ENCODE results near the gene SPTA1.
"Not testable (repeated sequence)": the region's sequence is repeated elsewhere in the genome, so short reads cannot be mapped to it uniquely, and the experiment has no call there.

The SPTA1 gene

GRCh38 chr1:158686111-158687009, at the start of gene SPTA1:
TSS of gene SPTA1 (minus strand) at chr1:158686715. CDS start at chr1:158686517, 198 bp downstream.
- no peak for DNase-seq

- DNase-seq: no peak
These were observed 49.3 kb upstream of the SPTA1 start for GRCh38 chr1:158735848-158736247.

DNA sequence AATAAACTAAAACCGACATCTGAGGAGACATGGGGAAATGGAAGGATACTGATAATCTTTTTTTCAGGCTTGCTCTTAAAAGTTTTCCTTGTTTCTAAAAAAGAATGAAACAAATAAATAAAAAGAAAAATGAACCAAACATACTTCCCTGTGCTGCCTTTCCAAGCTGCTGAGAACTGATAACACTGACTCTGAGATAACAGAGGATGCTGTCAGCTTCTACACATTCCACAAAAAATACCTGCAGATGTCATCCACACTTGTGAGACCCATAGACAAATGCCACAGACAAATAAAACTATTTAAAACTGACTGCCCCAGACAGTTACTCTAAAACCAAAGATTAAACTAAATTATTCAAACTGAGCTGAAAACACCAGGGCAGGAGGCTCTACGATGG, 46.0 kb upstream of the SPTA1 start:
- DNase-seq: no peak

GRCh38 chr1:158731707-158732106, 45.2 kb upstream of the SPTA1 start:
- DNase-seq: no peak

- no peak for DNase-seq
These were observed 43.9 kb upstream of the SPTA1 start for GRCh38 chr1:158730453-158730852.

DNA sequence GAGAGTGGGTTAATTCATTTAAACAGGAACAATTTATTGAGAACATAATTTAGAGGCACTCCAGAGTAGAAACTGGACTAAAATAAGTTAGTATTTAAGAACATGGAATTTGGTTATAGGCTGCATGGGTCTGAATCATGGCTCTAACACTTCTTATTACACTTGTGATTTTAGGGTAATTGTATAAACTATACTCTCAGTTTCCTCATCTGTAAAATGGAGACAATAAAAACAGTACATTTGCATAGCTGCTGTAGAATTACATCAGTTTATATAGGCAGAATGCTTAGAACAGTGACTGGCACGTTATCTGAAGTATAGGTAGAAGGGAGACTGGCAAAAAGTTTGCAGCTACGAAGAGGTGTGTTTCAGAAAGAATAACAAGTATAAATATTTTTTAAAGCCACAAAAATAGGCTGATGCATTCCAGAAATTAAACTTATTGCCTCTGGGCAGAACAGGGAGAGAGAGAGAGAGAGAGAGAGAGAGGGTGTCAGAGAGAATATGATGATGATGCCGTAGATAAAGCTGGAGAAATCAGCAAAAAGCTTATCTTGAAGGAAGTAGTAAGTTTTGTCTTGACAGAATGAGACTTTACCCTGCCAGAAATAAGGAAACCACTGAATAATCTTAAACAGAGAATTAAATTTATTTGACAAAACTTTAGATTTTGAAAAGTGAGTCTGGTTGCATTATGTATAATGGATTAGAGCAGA, 42.2 kb upstream of the SPTA1 start:
- no peak for DNase-seq

- no peak for DNase-seq
These were observed 37.9 kb upstream of the SPTA1 start for GRCh38 chr1:158724442-158724841.

DNA sequence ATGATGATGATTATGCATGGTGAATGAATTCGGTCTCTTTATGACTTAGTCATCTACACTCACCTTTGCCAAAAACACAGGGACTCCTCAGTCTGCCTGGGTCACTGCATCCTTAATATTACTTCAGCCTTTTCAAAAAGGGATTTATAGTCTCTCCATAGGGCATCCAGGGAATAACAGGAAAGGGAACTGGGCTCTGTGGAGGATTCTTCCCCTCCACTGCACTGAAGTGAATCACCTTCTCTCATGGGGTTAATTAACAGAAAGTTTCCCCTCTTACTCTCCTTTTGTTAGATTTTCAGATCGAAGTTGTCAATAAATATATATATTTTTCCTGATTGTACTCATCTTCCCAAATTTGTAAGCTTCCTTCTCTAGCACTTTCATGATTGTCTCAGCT, 34.1 kb upstream of the SPTA1 start, which contains the start of gene OR6K3:
OR6K3 (minus strand) TSS at position 101 of the 400 bp plus-strand sequence. CDS start 2,605 bp downstream, outside the sequence.
- DNase-seq: no peak

- no peak for DNase-seq
These were observed 33.1 kb upstream of the SPTA1 start for GRCh38 chr1:158719664-158720063.

DNA sequence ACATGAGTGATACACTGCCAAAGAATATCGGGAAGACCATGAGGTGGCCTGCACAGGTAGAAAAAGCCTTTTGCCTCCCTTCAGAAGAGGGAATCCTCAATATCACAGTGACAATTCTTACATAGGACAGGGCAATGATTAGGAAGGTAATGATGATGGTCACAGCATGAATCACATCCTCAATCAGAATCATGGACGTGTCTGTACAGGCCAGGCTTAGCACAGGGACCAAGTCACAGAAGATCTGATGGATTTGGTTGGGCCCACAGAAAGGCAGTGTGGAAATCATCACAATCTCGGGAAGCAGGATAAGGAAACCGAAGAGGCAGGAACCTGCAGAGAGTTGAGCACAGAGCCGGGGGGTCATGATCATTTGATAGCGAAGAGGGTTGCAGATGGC, 30.8 kb upstream of the SPTA1 start:
- no peak for DNase-seq

DNA sequence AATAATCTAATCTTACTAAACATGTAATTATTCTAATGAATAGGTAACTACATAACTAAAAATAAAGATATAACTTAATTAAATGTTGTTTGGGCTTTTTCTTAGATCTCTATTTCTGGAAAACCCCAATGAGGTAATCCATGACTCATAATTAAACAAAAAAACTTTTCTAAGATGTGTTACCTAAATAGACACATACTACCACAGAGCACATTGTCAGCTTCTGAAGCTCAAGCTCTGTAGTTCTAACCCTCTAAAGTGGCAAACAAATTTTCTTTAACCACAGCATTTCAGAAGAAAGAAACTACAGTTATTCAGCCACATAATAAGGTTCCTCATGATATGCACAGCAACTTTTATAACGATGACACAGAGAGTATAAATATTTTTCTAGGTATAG, 29.8 kb upstream of the SPTA1 start:
- no peak for DNase-seq

GRCh38 chr1:158714754-158715153, 28.2 kb upstream of the SPTA1 start:
- DNase-seq: no peak

DNA sequence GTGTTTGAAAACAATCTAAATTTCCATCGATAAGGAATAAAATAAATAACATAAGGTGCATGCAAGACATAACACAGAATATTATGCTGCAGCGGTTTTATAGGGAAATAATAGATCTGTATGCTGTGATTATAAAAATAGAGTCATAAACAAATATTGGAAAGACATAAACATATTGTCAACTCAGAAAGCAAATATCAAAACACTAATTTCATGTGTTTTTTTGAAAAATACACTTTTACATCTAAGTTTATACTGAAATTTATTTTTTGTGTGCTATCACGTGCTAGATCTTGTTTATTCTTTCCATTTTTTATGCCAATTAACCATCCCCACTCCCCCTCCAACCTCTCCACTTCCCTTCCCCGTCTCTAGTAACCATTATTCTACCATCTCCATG, 24.6 kb upstream of the SPTA1 start:
- DNase-seq: no peak

DNA sequence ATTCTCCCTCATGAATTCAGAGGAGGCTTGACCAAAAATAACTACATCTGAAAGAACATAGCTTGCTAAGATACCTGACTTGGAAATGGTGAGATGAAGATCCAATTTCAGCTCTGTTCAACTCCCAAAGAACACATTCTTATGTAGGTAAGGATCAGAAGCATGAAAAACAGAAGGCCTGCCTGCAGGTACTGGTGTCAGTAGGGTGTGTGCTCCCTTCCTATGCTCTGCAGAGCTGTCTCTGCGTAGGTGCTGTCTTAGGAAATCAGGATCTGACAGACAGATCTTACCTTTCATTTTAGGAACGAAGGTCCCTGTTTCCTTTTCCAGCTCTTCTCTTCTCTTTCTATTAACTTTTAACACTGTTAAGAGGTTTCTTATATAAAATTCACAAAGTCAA, 19.6 kb upstream of the SPTA1 start:
- no peak for DNase-seq

DNA sequence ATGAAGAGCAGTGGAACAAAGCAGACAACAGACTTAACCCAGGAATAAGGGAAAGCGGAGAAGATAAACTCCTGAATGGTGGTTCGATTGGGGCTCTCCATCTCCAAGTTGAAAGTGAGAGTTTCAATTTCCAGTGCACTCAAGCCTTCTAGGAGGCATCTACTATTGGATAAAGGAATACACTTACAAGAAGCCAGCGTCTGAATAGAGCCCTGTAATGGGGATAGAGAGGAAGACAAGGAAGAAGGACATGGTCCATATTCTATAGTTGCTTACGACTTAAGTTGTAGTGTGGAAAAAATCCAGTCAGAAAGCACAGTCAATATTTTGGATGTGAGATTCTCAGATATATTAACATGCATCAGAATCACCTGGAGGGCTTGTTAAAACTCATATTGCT, 14.0 kb upstream of the SPTA1 start, which contains the start of gene OR6K2:
OR6K2 (minus strand) TSS at position 101 of the 400 bp plus-strand sequence; CDS start at position 101, 0 bp downstream.
- no peak for DNase-seq

DNA sequence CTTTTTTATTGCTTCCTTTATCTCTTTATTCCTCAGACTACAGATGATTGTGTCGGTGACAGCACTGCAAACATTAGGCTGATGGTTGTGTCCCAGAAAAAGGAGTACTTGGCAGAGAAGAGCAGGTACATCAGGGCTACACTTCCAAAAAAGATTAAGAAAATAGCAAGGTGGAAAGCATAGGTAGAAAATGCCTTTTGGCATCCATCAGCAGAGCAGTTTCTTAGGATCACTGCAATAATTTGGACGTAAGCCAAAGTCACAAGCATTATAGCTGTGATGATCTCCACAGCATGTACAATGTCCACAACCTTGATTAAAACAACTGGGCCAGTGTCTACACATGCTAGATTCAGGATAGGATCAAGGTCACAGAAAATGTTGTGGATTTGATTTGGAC, 8.1 kb upstream of the SPTA1 start:
- DNase-seq: no peak

DNA sequence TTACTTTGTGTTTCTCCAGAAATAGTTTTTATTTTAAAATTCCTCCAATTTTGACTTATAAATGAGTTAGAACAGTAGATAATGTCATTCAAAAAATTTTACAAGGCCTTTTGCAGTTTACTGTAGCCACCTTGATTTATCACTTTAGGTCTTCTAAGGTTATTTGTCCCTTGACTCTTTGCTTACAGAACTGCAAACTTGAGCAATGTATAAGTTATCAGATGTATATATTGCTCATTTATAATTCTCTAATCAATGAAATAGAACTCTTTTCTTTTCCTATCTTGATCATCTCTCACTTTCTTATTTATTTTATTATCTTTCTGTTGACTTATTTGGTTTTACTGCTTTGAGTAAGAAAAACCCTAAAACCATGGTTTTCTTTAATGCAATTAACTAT, 5.8 kb upstream of the SPTA1 start:
- no peak for DNase-seq

DNA sequence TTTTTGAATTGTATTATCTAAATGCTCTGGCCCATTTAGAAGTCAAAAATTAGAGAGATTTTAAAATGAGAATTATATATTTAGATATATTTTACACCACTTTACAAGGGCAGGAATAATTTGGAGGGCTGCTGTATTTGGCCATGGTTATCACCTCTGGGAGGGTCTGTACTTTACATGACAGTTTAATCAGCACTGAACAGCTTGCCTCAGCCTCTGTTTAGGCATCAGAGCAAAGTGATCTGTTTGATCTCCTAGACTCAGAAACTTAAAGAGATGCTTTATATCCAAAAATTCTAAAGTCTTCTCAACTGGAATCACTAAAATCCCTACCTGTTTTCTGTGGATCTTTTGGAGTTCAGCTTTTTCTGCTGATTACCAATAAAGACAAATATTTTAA, 5.4 kb upstream of the SPTA1 start:
- no peak for DNase-seq

- not testable (repeated sequence) for DNase-seq
These were observed 4.6 kb upstream of the SPTA1 start for GRCh38 chr1:158691149-158691548.

GRCh38 chr1:158689875-158690274, 3.4 kb upstream of the SPTA1 start:
- DNase-seq: no peak

DNA sequence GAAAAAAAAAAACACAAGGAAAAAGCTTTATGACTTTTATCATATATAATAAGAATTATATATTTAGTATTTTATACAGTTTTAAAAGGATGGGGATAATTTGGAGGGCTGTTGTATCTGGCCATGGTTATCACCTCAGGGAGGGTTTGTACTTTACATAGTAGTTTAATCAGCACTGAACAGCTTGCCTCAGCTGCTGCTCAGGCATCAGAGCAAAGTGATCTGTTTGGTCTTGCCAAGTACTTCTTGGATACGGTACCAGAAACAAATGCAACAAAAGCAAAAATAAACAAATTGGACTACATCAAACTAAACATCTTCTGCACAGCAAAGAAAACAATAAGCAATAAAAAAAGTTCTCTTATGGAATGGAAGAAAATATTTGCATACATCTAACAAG, 2.6 kb upstream of the SPTA1 start:
- DNase-seq: no peak

DNA sequence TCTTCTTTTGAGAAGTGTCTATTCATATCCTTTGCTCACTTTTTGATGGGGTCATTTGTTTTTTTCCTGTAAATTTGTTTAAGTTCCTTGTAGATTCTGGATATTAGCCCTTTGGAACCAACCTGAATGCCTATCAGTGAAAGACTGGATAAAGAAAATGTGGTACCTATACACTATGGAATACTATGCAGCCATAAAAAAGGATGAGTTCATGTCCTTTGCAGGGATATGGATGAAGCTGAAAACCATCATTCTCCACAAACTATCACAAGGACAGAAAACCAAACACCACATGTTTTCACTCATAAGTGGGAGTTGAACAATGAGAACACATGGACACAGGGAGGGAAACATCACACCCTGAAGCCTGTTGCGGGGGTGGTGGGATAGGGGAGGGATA, 1.8 kb upstream of the SPTA1 start:
- not testable (repeated sequence) for DNase-seq

DNA sequence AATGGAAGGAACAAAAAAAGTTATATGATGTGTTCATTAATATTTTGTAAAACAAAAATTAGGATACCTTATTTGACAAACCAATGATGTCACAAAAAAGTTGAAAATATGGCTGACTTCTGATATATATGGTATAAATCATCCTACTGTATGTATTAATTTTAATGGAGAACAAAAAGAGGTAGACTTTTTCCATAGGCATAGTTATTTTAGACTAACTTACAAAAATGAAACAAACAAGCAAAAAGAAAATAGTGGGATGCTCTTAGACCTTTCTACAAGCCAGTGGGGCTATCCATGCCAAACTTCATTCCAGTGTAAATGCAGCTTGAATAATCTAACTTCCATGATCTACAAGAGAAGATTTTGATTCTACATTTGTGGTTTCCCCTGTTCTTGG, 522 bp upstream of the SPTA1 start:
- no peak for DNase-seq

DNA sequence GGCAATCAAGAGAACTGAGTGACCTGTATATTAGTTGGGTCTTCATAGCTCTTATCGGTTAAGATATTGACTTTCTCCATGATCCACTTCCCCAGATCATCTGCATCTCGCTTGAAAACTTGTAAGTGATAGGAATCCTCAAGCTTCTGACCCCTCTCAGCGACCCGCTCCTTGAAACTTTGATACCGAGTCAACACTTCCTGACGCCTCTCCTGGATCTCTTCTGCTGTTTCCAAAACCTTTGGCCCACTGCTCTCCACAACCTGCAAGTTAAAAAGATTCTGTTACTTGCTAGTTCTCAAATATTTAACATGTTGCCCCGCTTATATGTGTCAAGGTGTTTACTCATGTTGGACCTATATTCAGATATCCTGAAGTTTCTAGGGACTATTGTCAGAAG, 1.4 kb downstream of the SPTA1 start:
- DNase-seq: no peak

All from activated CD8-positive, alpha-beta memory T cell treated with anti-CD3 and anti-CD28 coated beads for 24 hours (primary cell).